ENCODE measurements around the gene C11orf21.

Gene C11orf21

GRCh38 chr11:2249189-2249916 lies 52.4 kb downstream of the C11orf21 start:
- no peak overlapping the region for H3K27ac ChIP-seq
- DNase-seq (ENCODE audit: low spot score) = no peak
- POLR2A ChIA-PET (ENCODE audit: low non-redundant PET) = no interaction called here
- CTCF ChIA-PET = interaction anchor here (1.1 to 1.2 kb wide), 2 partner anchors 9 to 41 kb away, joined by 3 to 4 read pairs; no protein-coding TSS in a partner anchor
- TF ChIP-seq CTCF (conservative IDR thresholded peaks at IDR 0.05; ENCODE audit: low read depth) = no peak

- no peak for DNase-seq (ENCODE audit: low spot score)
- no peak overlapping the region for H3K27ac ChIP-seq
- no peak for TF ChIP-seq CTCF (conservative IDR thresholded peaks at IDR 0.05; ENCODE audit: low read depth)
- CTCF ChIA-PET = interaction anchor here (1.1 kb wide), 1 partner anchor 10 kb away, joined by 3 read pairs; no protein-coding TSS in a partner anchor
- POLR2A ChIA-PET (ENCODE audit: low non-redundant PET) = no interaction called here
Measured at GRCh38 chr11:2248762-2249161, 53.0 kb downstream of the C11orf21 start.

GRCh38 chr11:2248242-2248641 lies 53.5 kb downstream of the C11orf21 start:
- ChIA-PET CTCF (no interaction called here), POLR2A (ENCODE audit: low non-redundant PET) (no interaction called here)
- H3K27ac ChIP-seq = no peak overlapping the region
- DNase-seq (ENCODE audit: low spot score) = no peak
- no peak for TF ChIP-seq CTCF (conservative IDR thresholded peaks at IDR 0.05; ENCODE audit: low read depth)

GRCh38 chr11:2247496-2247895 lies 54.2 kb downstream of the C11orf21 start:
- no peak for DNase-seq (ENCODE audit: low spot score)
- TF ChIP-seq CTCF (conservative IDR thresholded peaks at IDR 0.05; ENCODE audit: low read depth) = no peak
- POLR2A ChIA-PET (ENCODE audit: low non-redundant PET) = no interaction called here
- no peak overlapping the region for H3K27ac ChIP-seq
- CTCF ChIA-PET = no interaction called here

All from RWPE1 (cell line).